DOHH2 (cell line): ENCODE results near the gene KIF26A.

Source experiments
- H3F3A ChIP-seq: fragments of 200-600 bp; sonication (generic), shearing (Covaris generic); 2 replicates; pipeline ENCODE4 v1.6.0; 2016; ENCODE audit warnings: antibody characterized with exemption, mild to moderate bottlenecking; ENCODE audit not compliant: control insufficient read depth, insufficient read depth
- H3K27ac ChIP-seq: fragments of 200-600 bp; sonication (generic); 2 replicates; pipeline ENCODE4 v1.5.1; 2014; ENCODE audit warnings: low read depth, mild to moderate bottlenecking, low read length, moderate library complexity
- H3K27me3 ChIP-seq: fragments of 200-600 bp; sonication (generic); 2 replicates; pipeline ENCODE4 v1.6.1; 2014; ENCODE audit warnings: mild to moderate bottlenecking, low read length, mixed read lengths; ENCODE audit not compliant: control insufficient read depth
- H3K36me3 ChIP-seq: fragments of 200-600 bp; sonication (generic); 2 replicates; pipeline ENCODE4 v1.6.1; 2014; ENCODE audit warnings: mild to moderate bottlenecking, low read length, moderate library complexity, mixed read lengths; ENCODE audit not compliant: control insufficient read depth
- H3K4me1 ChIP-seq: fragments of 200-600 bp; sonication (generic); 2 replicates; pipeline ENCODE4 v1.6.1; 2014; ENCODE audit warnings: mild to moderate bottlenecking, low read length, mixed read lengths; ENCODE audit not compliant: control insufficient read depth
- H3K4me2 ChIP-seq: fragments of 200-600 bp; sonication (generic); 2 replicates; pipeline ENCODE4 v1.6.0; 2014; ENCODE audit warnings: mild to moderate bottlenecking, low read length, moderate library complexity
- H3K4me3 ChIP-seq: fragments of 200-600 bp; sonication (generic); 2 replicates; pipeline ENCODE4 v1.5.1; 2014; ENCODE audit warnings: mild to moderate bottlenecking, low read length, mixed read lengths
- H3K79me2 ChIP-seq: fragments of 200-600 bp; sonication (generic); 2 replicates; pipeline ENCODE4 v1.6.1; 2014; ENCODE audit warnings: mild to moderate bottlenecking, low read length, mixed read lengths; ENCODE audit not compliant: control insufficient read depth
- H3K9me2 ChIP-seq: fragments of 200-600 bp; sonication (generic); replicated peaks from 2 replicates; pipeline ENCODE4 v1.6.1; 2014; ENCODE audit warnings: mild to moderate bottlenecking, low read length, mixed read lengths; ENCODE audit not compliant: control insufficient read depth
- H3K9me3 ChIP-seq: fragments of 200-600 bp; sonication (generic); 2 replicates; pipeline ENCODE4 v1.6.1; 2014; ENCODE audit warnings: antibody characterized with exemption, low read length, mixed read lengths; ENCODE audit not compliant: control insufficient read depth, insufficient read depth
- H4K20me1 ChIP-seq: fragments of 200-600 bp; sonication (generic); 2 replicates; pipeline ENCODE4 v1.6.0; 2014; ENCODE audit warnings: low read depth, mild to moderate bottlenecking, antibody characterized with exemption, low read length, moderate library complexity; ENCODE audit not compliant: control insufficient read depth, insufficient read depth
- EZH2phosphoT487 ChIP-seq: fragments of 200-600 bp; sonication (generic); IDR thresholded peaks from 2 replicates; pipeline ENCODE4 v1.6.1; 2017; ENCODE audit warnings: borderline replicate concordance, mild to moderate bottlenecking, antibody characterized with exemption, low read length, moderate library complexity, mixed read lengths
- TF ChIP-seq, protein P1 (sequence below): fragments of 200-600 bp; sonication (generic); IDR thresholded peaks from one replicate; pipeline ENCODE4 v1.5.1; 2014; ENCODE audit warnings: antibody characterized with exemption, mild to moderate bottlenecking, low read depth, low read length; ENCODE audit not compliant: poor library complexity, severe bottlenecking

Gene KIF26A

GRCh38 chr14:104195878-104196277, 57.5 kb downstream of the KIF26A start:
- Histone ChIP-seq H3K79me2 (no peaks in the 10 kb centered on the region), H3K27ac (no peak overlapping the region), H3F3A (no peaks in the 10 kb centered on the region), H3K27me3 (no peaks in the 10 kb centered on the region), H3K4me2 (no peak overlapping the region), H3K4me1 (peaks cover 10% of the 10 kb centered on the region), H3K4me3 (no peak overlapping the region), H3K9me2 (no peaks in the 10 kb centered on the region), H3K9me3 (no peaks in the 10 kb centered on the region), H3K36me3 (no peaks in the 10 kb centered on the region), H4K20me1 (no peaks in the 10 kb centered on the region)
- no peak for TF ChIP-seq EZH2phosphoT487
- TF ChIP-seq, protein P1, sequence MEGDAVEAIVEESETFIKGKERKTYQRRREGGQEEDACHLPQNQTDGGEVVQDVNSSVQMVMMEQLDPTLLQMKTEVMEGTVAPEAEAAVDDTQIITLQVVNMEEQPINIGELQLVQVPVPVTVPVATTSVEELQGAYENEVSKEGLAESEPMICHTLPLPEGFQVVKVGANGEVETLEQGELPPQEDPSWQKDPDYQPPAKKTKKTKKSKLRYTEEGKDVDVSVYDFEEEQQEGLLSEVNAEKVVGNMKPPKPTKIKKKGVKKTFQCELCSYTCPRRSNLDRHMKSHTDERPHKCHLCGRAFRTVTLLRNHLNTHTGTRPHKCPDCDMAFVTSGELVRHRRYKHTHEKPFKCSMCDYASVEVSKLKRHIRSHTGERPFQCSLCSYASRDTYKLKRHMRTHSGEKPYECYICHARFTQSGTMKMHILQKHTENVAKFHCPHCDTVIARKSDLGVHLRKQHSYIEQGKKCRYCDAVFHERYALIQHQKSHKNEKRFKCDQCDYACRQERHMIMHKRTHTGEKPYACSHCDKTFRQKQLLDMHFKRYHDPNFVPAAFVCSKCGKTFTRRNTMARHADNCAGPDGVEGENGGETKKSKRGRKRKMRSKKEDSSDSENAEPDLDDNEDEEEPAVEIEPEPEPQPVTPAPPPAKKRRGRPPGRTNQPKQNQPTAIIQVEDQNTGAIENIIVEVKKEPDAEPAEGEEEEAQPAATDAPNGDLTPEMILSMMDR: no peak

DNA sequence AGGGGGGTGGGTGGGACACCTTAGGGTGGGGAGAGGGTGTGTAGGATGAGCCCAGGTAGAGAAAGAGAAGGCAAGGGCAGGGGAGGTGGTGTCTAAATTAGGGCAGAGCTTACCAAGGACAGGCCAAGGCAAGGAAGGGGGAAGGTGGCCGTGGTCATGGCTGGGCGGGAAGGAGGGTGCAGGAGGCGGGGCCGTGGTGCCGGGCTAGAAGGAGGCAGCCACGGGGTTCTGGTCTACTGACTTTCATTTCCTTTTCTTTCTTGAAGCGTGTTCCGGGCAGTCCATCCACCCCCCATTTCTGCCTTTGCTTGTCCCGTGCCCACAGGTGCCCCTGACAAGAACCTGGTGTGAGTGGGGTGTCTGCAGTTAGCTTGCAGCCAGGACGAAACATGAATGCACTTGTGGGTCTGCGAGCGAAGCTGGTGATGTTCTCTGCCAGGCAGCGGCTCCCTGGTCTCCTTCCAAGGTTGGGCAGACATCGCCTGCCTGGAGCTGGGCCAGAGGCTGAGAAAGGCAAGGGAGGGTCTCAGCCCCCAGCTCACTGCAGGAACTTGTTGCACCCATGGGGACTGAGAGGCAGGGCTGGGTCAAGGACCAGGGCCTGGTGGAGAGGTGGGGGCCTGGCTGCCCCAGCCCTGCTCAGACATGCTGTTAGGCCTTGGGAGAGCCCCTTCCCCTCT, 58.2 kb downstream of the KIF26A start:
- TF ChIP-seq, protein P1: no peak
- no peak for TF ChIP-seq EZH2phosphoT487
- Histone ChIP-seq H3K4me2 (peak overlapping the region; percentile 34), H3K27ac (no peak overlapping the region), H4K20me1 (no peaks in the 10 kb centered on the region), H3K4me3 (no peak overlapping the region), H3K79me2 (no peaks in the 10 kb centered on the region), H3K9me3 (no peaks in the 10 kb centered on the region), H3K4me1 (peaks cover 10% of the 10 kb centered on the region), H3K27me3 (no peaks in the 10 kb centered on the region), H3F3A (no peaks in the 10 kb centered on the region), H3K9me2 (no peaks in the 10 kb centered on the region), H3K36me3 (no peaks in the 10 kb centered on the region)

DNA sequence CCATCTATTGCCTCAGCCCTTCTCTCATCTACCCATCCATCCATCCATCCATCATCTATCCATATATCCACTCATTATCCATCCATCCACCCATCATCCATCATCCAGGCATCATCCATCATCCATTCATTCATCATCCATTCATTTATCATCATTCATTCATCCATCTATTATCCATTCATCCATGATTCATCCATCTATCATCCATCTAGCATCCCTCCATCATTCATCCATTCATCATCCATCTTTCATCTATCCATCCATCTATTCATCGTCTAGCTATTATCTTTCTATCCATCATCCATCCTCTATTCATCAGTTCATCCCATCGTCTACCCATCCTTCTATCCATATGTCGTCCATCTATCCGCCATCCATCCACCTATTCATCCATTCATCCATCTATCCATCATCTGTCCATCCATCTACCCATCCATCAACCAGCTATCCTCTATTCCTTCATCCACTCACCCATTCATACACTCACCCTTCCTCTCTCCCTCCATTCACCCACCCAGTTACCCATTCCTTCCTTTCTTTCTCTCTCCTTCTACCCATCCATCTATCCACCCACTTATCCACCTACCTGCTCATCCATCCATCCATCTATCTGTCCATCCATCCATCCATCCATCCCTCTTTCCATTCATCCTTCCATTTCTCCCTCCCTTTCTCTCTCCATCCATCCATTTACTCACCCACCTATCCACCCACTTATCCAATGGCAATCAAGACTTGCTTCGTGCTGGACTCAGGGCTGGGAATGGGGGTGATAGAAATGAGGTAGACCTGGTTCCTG, 59.3 kb downstream of the KIF26A start:
- Histone ChIP-seq H3K4me2 (no peak overlapping the region), H3K4me3 (no peak overlapping the region), H3K9me2 (no peaks in the 10 kb centered on the region), H3F3A (no peaks in the 10 kb centered on the region), H4K20me1 (no peaks in the 10 kb centered on the region), H3K79me2 (no peaks in the 10 kb centered on the region), H3K27ac (no peak overlapping the region), H3K36me3 (no peaks in the 10 kb centered on the region), H3K27me3 (no peaks in the 10 kb centered on the region), H3K4me1 (peaks cover 10% of the 10 kb centered on the region), H3K9me3 (no peaks in the 10 kb centered on the region)
- no peak for TF ChIP-seq EZH2phosphoT487
- TF ChIP-seq, protein P1: no peak
